Endothelial cell of umbilical vein (primary cell): ENCODE data around the gene MC1R. TPM values are rescaled to one million over a fixed set of nuclear protein-coding genes. Genes with fewer than 3 reads are reported as not detected.

ENCODE experiments used
- BruUV-seq: library from RNA; stranded (reverse); fragments of 400-500 nt; replicated peaks from 2 replicates; lab custom pipeline; 2021; lab: Mats Ljungman, UMichigan
- CTCF ChIA-PET: fragments of 300-600, 350-600 bp; sonication (Branson Sonifier 250); formaldehyde crosslinking; loops from one replicate; lab custom pipeline; 2021; ENCODE audit warnings: antibody characterized with exemption, inconsistent platforms; lab: Charles Lee
- POLR2A ChIA-PET: fragments of 300-600, 350-600 bp; sonication (Branson Sonifier 250); formaldehyde crosslinking; loops from one replicate; lab custom pipeline; 2021; ENCODE audit warnings: antibody characterized with exemption, inconsistent platforms; lab: Charles Lee
- DNase-seq: peaks from one replicate; pipeline ENCODE4 v3.0.0-alpha.2; 2011; ENCODE audit warnings: low read depth, low spot score
- FAIRE-seq: peaks from 2 replicates; lab custom pipeline; 2011; peaks lifted over from hg19 to GRCh38; lab: Jason Lieb, UNC
- H2AFZ ChIP-seq: 2 replicates; pipeline ENCODE4 v1.6.0; 2012; ENCODE audit warnings: low read depth, low read length, control low read depth, inconsistent platforms
- H3K27ac ChIP-seq: 2 replicates; pipeline ENCODE4 v1.5.1; 2011; ENCODE audit warnings: low read depth, mild to moderate bottlenecking, control low read depth, low read length, moderate library complexity; ENCODE audit not compliant: insufficient read depth
- H3K27me3 ChIP-seq, 2 experiments: 2 replicates each; pipeline versions ENCODE4 v1.6.0 to v1.6.1; 2011; ENCODE audit warnings: low read length in 2 of 2, mixed read lengths in 1 of 2; ENCODE audit not compliant: control insufficient read depth in 2 of 2, insufficient read depth in 2 of 2
- H3K36me3 ChIP-seq, 2 experiments: 2 replicates in 1 of 2; 3 replicates in 1 of 2; pipeline ENCODE4 v1.5.1; 2011; ENCODE audit warnings: low read length in 2 of 2, mild to moderate bottlenecking in 1 of 2, moderate library complexity in 1 of 2; ENCODE audit not compliant: control insufficient read depth in 2 of 2, insufficient read depth in 2 of 2; ENCODE audit errors: extremely low read depth in 1 of 2
- H3K4me1 ChIP-seq: 3 replicates; pipeline ENCODE4 v1.5.1; 2011; ENCODE audit warnings: mild to moderate bottlenecking, low read length; ENCODE audit not compliant: control insufficient read depth, insufficient read depth; ENCODE audit errors: extremely low read depth
- H3K4me2 ChIP-seq: 2 replicates; pipeline ENCODE4 v1.6.1; 2011; ENCODE audit warnings: low read length, control low read depth, mixed read lengths; ENCODE audit not compliant: insufficient read depth
- H3K4me3 ChIP-seq, 3 experiments: fragments of 200-600 bp in 1 of 3; sonication (generic), shearing (Covaris generic) in 1 of 3; replicated peaks in 1 of 3; 2 replicates each; pipeline ENCODE4 v1.5.1; 2011 to 2016; ENCODE audit warnings: control low read depth in 3 of 3, low read length in 3 of 3, mild to moderate bottlenecking in 2 of 3, inconsistent platforms in 1 of 3, low read depth in 1 of 3, moderate library complexity in 1 of 3; ENCODE audit not compliant: insufficient read depth in 1 of 3
- H3K79me2 ChIP-seq: 2 replicates; pipeline ENCODE4 v1.6.0; 2012; ENCODE audit warnings: low read length, inconsistent platforms; ENCODE audit not compliant: control insufficient read depth, insufficient read depth
- H3K9ac ChIP-seq: replicated peaks from 2 replicates; pipeline ENCODE3; 2011; ENCODE audit warnings: low read length, control low read depth; ENCODE audit not compliant: insufficient read depth; ENCODE audit errors: extremely low read depth
- H3K9me1 ChIP-seq: replicated peaks from 3 replicates; pipeline ENCODE4 v1.6.0; 2011; ENCODE audit warnings: mild to moderate bottlenecking, low read length; ENCODE audit not compliant: control insufficient read depth, insufficient read depth; ENCODE audit errors: extremely low read depth
- H3K9me3 ChIP-seq: replicated peaks from 2 replicates; pipeline ENCODE4 v1.5.1; 2012; ENCODE audit warnings: low read length, inconsistent platforms; ENCODE audit not compliant: control insufficient read depth, insufficient read depth
- H4K20me1 ChIP-seq: replicated peaks from 2 replicates; pipeline ENCODE3; 2011; ENCODE audit warnings: mild to moderate bottlenecking, low read length; ENCODE audit not compliant: control insufficient read depth, insufficient read depth; ENCODE audit errors: extremely low read depth
- CTCF ChIP-seq, 2 donors: IDR thresholded peaks; 1 replicate in 1 of 2; 2 replicates in 1 of 2; pipeline ENCODE4 v1.5.1; 2011; ENCODE audit warnings: low read length in 2 of 2, mild to moderate bottlenecking in 2 of 2, moderate library complexity in 2 of 2, control low read depth in 1 of 2, inconsistent platforms in 1 of 2, low read depth in 1 of 2; ENCODE audit not compliant: insufficient read depth in 1 of 2; ENCODE audit errors: extremely low read depth in 1 of 2
- EZH2 ChIP-seq: IDR thresholded peaks from 2 replicates; pipeline ENCODE4 v1.6.1; 2012; ENCODE audit warnings: borderline replicate concordance, low read depth, mild to moderate bottlenecking, moderate library complexity, low read length, inconsistent platforms; ENCODE audit not compliant: severe bottlenecking
- FOS ChIP-seq: IDR thresholded peaks from 2 replicates; pipeline ENCODE4 v1.6.1; 2011; ENCODE audit warnings: mild to moderate bottlenecking, low read length, moderate library complexity, borderline replicate concordance; ENCODE audit not compliant: insufficient read depth
- GATA2 ChIP-seq: IDR thresholded peaks from 2 replicates; pipeline ENCODE4 v1.7.0; 2011; ENCODE audit warnings: low read depth, mild to moderate bottlenecking, moderate library complexity, mixed read lengths, low read length; ENCODE audit not compliant: insufficient read length, insufficient read depth
- MAX ChIP-seq: IDR thresholded peaks from 2 replicates; pipeline ENCODE4 v1.6.1; 2011; ENCODE audit not compliant: insufficient read depth, insufficient read length
- MYC ChIP-seq: IDR thresholded peaks from one replicate; pipeline ENCODE4 v1.6.1; 2011; ENCODE audit warnings: mild to moderate bottlenecking, low read depth, low read length
- POLR2A ChIP-seq: IDR thresholded peaks from 2 replicates; pipeline ENCODE4 v1.6.1; 2012; ENCODE audit warnings: low read depth, mild to moderate bottlenecking, control low read depth, low read length
- POLR2AphosphoS5 ChIP-seq: IDR thresholded peaks from 2 replicates; pipeline ENCODE4 v1.6.1; 2012; ENCODE audit warnings: low read depth, mild to moderate bottlenecking, control low read depth, low read length, moderate library complexity; ENCODE audit not compliant: insufficient read depth
- dilution Hi-C: fragments of 300-500 bp; cut with MboI; formaldehyde crosslinking; loops from one replicate; pipeline ENCODE4 v1.15.0; 2019; ENCODE audit warnings: low sequenced_read_pairs; ENCODE audit not compliant: extremely low pct_ligation_motif_present
- intact Hi-C: fragments of 100-400 bp; cut with micrococcal nuclease; formaldehyde crosslinking; loops from one replicate; pipeline ENCODE4 v1.10.0; 2022
- polyA plus RNA-seq, 4 experiments: library from polyadenylated mRNA; depleted of rRNA in 3 of 4; stranded (reverse) in 3 of 4; unstranded in 1 of 4; fragments of >200 nt; gene quantifications; 2 replicates each; pipeline versions ENCODE4 v1.2.1 to v1.2.3, GENCODE V29; 2011 to 2012; ENCODE audit warnings: missing spikeins in 1 of 4
- total RNA-seq: library from RNA; stranded (reverse); gene quantifications from 2 replicates; pipeline ENCODE4 v1.2.3, GENCODE V29; 2021

Gene MC1R
- total and polyA plus RNA-seq, 2 donors (not counting 3 experiments of a cell fraction or from before 2014, with no cell fraction given) = 4.0 to 4.9 TPM

DNA sequence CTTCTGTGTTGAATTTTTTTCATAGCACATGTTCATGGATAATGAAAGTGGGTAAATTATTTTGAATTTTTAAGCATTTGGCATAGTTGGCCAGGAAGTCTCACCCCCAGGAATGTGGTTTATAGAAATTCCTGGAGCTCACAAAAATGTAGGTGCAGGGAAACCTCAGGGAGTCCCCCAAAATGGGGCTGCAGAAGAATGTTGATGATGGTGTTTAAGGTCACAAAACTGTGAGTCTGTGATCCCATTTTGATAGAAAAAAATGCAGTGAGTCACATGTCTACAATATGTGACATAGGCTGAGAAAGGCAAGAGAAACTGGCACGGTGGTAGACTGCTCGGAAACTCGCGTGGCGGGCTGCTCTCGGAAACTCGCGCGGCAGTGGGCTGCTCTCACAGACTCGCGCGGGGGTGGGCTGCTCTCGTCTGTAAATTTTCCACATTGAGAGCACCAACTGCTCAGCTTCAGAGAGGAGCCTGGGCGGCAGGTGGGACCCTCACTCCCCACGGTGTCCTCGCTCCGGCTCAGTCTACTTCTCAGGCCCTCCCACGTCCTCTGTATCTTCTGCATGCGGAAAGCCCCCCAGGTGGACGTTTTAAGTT lies 18.7 kb upstream of the MC1R start:
- Histone ChIP-seq H3K27me3 (no peaks in the 10 kb centered on the region), H3K27ac (no peak overlapping the region), H3K9me1 (no peaks in the 10 kb centered on the region), H3K4me2 (no peak overlapping the region), H3K79me2 (no peaks in the 10 kb centered on the region), H3K4me1 (no peaks in the 10 kb centered on the region), H3K4me3 (no peak overlapping the region), H3K9me3 (no peaks in the 10 kb centered on the region), H3K36me3 (peaks cover 11 to 50% of the 10 kb centered on the region in 2 experiments), H2AFZ (no peak overlapping the region), H3K9ac (no peak overlapping the region), H4K20me1 (peaks cover 2% of the 10 kb centered on the region)
- intact Hi-C loops = no loop called here
- BruUV-seq = no TSS peak
- TF ChIP-seq FOS = no peak
- no peak for TF ChIP-seq MYC
- no peak for TF ChIP-seq CTCF (IDR thresholded peaks at IDR 0.05; ENCODE audit: extremely low read depth in 1 of 2, insufficient read depth in 1 of 2, low read depth in 1 of 2, low read length in 2 of 2)
- TF ChIP-seq GATA2 = no peak
- TF ChIP-seq POLR2AphosphoS5 = no peak
- TF ChIP-seq MAX = no peak
- no peak for TF ChIP-seq POLR2A
- no peak for TF ChIP-seq EZH2
- FAIRE-seq (no peak), DNase-seq (no peak)
- POLR2A ChIA-PET = no interaction called here
- CTCF ChIA-PET = interaction anchor here (2.4 kb wide), 1 partner anchor 10 kb away, joined by 11 read pairs; no protein-coding TSS in a partner anchor
- dilution Hi-C loops = no loop called here
